Urothelium cell line (cell line): ENCODE results near the gene UBN2.
"Not testable (repeated sequence)": the region's sequence is repeated elsewhere in the genome, so short reads cannot be mapped to it uniquely, and the experiment has no call there.

Experiments used
- DNase-seq: peaks from one replicate; pipeline ENCODE4 v3.0.0; 2011; ENCODE audit warnings: low spot score, mixed read lengths
- FAIRE-seq: peaks from 2 replicates; lab custom pipeline; 2011; peaks lifted over from hg19 to GRCh38; lab: Jason Lieb, UNC

UBN2 gene

DNA sequence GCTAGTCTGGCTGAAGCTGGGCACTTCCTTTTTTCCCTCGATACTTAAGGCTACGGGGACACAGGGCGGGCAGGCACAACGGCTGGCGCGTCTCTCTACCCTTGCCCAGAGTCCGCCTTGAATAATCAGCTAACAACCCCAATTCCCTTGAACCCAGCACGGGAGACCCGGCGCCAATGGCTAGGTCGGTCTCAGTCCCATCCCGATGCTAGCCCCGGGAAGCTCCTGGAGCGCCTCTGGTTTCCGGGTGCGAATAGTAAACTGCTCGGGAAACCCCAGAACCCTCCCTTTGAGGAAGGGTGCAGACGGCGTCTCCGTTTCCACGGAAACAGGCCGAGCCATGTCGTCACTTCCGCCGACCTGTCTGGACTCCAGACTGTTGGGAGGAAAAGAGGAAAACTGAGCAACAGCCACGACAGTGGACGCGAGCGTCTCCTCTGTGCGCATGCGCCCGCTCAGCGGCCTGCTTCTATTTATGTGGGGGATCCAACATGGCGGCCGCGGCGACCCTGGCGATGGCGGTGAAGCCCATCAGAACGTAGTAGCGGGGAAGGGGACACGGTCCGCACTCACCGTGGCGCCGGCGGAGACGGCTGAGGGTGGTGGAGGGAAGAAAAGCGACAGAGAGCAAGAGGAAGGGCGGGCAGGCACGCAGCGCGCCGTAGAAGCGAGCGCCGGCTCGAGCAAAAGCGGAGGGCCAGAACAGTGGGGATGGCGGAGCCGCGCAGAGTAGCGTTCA lies at the start of gene UBN2:
TSS of gene UBN2 (plus strand) at position 464 of the 739 bp plus-strand sequence. CDS start at position 712, 248 bp downstream.
- DNase-seq (peak; percentile 96), FAIRE-seq (peak; percentile 59)

DNA sequence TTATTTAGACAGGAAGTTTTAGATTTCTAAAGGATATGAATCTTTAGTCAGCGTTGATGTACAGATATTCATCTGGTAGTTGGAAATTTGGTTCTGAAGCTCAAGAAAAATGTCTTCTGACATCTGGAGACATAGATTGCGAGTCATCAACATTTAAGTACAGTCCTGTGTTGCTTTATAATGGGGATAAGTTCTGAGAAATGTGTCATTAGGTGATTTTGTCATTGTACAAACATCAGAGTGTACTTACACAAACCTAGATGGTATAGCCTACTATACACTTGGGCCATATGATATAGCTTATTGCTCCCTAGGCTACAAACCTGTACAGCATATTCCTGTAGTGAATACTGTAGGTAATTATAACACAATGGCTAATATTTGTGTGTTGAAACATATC lies 49.6 kb upstream of the UBN2 start:
- FAIRE-seq (no peak), DNase-seq (no peak)

GRCh38 chr7:139182363-139182762 lies 48.7 kb upstream of the UBN2 start:
- FAIRE-seq = no peak
- no peak for DNase-seq

DNA sequence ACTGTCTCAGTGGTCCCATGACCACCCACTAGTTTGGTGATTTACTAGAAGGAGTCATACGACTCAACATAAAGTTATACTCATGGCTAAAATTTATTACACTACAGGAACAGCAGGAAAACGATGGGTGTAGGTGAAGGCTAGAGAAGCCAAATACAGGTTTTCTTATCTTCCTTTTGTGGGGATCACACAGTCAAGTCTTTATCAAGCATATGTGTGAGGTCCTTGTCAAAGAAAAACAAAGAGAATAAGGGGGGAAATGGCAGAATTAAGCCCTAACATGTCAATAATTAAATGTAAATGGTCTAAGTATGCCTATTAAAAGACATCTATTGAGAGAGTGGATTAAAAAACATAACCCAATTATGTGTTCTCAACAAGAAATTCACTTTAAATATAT lies 47.8 kb upstream of the UBN2 start:
- FAIRE-seq (no peak), DNase-seq (no peak)

DNA sequence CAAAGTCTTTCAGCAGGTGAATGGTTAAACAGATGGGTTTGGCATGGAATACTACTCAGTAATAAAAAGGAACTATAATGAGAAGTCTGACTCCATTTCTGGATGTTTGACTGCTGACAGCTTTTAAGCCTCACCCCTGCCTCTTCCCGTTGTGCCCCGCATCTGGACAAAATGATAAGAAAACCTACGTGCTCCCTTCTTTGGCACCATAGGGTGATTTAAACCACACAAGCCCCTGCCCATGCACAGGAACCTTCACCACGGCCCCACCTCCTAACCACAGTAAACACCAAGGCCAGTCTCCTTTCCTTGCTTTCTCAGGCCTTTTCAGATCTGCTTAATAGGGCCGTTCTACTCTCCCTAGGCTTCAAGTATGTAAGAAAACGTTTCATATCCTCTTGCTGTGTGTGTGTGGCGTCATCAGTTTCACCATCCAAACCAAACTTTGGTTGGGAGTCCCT lies 47.1 kb upstream of the UBN2 start:
- DNase-seq (no peak), FAIRE-seq (no peak)

DNA sequence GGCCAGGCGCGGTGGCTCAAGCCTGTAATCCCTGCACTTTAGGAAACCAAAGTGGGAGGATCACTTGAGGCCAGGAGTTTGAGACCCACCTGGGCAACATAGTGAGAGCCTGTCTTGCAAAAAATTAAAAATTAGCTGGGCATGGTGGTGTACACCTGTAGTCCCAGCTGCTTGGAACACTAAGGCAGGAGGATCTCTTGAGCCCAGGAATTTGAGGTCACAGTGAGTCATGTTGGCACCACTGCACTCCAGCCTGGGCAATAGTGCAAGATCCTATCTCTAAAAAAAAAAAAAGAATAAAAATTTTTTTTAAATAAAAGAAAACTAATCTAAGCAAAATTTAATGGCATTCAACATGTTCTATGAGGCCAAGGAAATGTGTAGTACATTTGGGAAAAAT lies 44.9 kb upstream of the UBN2 start:
- FAIRE-seq (no peak), DNase-seq (no peak)

DNA sequence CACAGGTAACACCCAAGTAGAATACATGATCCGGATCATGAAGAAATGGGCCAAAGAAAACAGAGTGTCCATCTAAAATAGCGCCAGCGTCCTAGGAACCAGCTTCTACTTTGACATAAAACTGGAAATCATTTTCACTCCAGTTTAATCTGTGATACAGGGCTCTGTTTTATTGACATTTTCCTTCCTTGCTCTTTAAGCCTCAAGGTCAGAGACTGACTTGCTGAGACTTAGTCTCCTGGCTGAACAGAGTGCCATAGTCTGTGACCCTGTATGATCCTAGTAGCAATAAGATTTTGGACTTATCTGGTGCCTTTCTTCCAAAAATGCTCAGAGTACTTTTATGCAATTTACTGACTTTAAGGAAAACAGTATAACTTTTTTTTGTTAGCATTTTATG lies 41.7 kb upstream of the UBN2 start:
- DNase-seq (no peak), FAIRE-seq (no peak)

DNA sequence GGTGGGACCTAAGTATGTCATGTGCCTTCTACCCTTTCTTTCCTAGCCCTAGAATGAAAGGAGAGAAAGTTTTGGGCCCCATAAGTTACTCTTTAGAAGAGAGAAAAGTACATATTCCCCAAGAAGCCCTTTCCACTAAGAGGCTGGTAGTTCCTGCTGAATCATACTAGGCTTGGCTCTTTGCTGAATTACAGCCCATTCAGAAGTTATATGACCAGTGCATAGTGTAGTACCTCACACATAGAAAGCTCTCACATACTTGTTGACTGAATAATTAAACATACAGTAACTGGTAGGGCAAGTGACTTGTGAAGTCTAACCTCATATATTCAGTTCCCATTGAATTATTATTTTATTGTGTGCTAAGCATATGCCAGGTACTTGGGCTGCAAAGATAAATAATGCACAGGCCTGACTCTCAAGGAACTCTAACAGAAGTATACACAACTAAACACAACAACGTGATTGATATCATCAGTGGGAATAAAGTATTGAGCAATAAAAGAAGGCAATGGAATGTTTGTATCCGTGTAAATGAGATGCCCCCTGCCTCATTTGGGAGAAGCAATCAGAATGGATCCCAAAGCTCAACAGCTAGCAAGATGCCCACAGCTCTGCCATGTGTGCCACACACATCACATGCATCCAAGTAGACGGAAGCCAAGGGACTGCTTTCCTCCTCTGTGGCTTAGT lies 38.9 kb upstream of the UBN2 start:
- FAIRE-seq (no peak), DNase-seq (no peak)

DNA sequence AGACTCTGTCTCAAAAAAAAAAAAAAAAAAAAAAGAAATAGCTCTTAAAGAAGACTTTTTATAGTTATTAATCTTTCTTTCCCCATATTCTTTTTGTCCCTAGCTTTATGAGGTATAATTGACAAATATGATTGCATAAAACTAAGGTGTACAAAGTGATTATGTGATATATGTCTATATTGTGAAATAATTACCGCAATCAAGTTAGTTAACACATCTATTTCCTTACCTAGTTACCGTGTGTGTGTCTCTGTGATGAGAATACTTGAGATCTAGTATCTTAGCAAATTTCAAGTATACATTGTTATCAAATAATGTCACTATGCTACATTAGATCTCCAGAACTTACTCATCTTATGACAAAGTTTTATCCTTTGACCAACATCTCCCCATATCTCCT lies 30.7 kb upstream of the UBN2 start:
- FAIRE-seq (no peak), DNase-seq (no peak)

GRCh38 chr7:139203992-139204391 lies 27.0 kb upstream of the UBN2 start:
- FAIRE-seq (no peak), DNase-seq (no peak)

GRCh38 chr7:139205843-139206242 lies 25.2 kb upstream of the UBN2 start:
- DNase-seq (no peak), FAIRE-seq (no peak)

- DNase-seq (no peak), FAIRE-seq (no peak)
Measured at GRCh38 chr7:139212133-139212532, 18.9 kb upstream of the UBN2 start.

GRCh38 chr7:139213489-139213888 lies 17.5 kb upstream of the UBN2 start:
- FAIRE-seq, DNase-seq: not testable (repeated sequence)

- no peak for DNase-seq
- FAIRE-seq = no peak
Measured at GRCh38 chr7:139218173-139218572, 12.9 kb upstream of the UBN2 start.

- no peak for FAIRE-seq
- DNase-seq = no peak
Measured at GRCh38 chr7:139224219-139224618, 6.8 kb upstream of the UBN2 start.

DNA sequence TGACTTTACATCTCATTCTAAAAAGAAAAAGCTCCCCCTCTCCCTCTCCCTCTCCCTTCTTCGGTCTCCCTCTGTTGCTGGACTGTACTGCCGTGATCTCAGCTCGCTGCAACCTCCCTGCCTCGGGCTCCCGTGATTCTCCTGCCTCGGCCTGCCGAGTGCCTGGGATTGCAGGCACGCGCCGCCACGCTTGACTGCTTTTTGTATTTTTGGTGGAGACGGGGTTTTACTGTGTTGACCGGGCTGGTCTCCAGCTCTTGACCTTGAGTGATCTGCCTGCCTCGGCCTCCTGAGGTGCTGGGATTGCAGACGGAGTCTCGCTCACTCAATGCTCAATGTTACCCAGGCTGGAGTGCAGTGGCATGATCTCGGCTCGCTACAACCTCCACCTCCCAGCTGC lies 6.2 kb upstream of the UBN2 start:
- not testable (repeated sequence) for DNase-seq, FAIRE-seq

GRCh38 chr7:139225286-139226157 lies 5.5 kb upstream of the UBN2 start:
- FAIRE-seq = not testable (repeated sequence)

DNA sequence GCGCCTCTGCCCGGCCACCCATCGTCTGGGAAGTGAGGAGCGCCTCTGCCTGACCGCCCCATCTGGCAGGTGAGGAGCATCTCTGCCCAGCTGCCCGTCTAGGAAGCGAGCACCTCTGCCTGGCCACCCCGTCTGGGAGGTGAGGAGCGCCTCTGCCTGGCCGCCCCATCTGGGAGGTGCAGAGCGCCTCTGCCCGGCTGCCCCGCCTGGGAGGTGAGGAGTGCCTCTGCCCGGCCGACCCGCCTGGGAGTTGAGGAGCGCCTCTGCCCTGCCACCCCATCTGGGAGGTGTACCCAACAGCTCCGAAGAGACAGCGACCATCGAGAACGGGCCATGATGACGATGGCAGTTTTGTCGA lies 4.9 kb upstream of the UBN2 start:
- FAIRE-seq, DNase-seq: not testable (repeated sequence)

More at GRCh38 chr7:139225286-139226157, 5.5 kb upstream of the UBN2 start:
- DNase-seq = not testable (repeated sequence)

- not testable (repeated sequence) for FAIRE-seq, DNase-seq
Measured at GRCh38 chr7:139226988-139227488, 4.0 kb upstream of the UBN2 start.

DNA sequence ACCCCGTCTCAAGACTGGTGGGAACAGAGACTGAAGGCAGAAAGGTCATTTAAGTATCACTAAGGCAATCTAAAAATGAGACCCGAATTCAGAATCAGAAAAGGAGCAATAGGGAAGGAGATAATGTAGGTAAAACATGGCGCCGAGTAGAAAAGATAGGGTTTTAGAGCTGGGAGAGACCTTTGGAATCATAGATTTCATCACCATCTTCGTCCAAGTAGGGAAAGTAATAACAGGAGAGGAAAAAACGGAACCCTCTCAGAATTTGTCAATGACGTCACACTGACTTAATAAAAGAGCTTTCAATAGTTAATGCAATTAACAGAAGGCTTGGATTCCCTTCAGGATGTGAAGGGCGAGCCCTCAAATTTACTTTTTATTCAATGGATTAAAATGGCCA lies 1.0 kb upstream of the UBN2 start:
- DNase-seq = no peak
- no peak for FAIRE-seq

DNA sequence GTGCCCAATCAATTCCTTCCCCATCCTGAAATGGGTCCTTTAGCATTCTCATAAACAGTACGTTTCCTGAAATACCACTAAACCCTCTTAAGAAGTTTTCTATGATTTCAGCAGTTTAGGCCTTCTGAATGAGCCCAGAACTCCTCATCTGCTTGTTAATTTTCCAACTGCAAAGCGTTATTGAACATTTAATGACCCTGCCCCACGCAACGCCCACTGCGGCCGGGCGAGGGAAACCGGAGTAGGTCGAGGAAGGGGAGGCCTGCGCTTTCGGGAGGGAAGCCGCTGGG lies 608 bp upstream of the UBN2 start:
- no peak for DNase-seq
- FAIRE-seq = no peak
